ENCODE measurements around the gene PHLPP1. TPM values are rescaled to one million over a fixed set of nuclear protein-coding genes. Genes with fewer than 3 reads are reported as not detected.

PHLPP1 gene
- total and polyA plus RNA-seq, 8 donors: 2.1 to 77.0 (median 12.5) TPM

- no peak for DNase-seq
- TF ChIP-seq EP300 (IDR thresholded peaks at IDR 0.05) (no peak), POLR2A (IDR thresholded peaks at IDR 0.05) (no peak), POLR2AphosphoS5 (IDR thresholded peaks at IDR 0.05) (no peak), CTCF (IDR thresholded peaks at IDR 0.05) (no peak)
- H3K27ac ChIP-seq: no peak overlapping the region
- WGBS, 5 donors: 82 to 93% (median 87%) methylated on average over 4 of the region's 4 CpGs
- peaks cover 0 to 20% (median 9%) of the 10 kb centered on the region in 4 donors for H3K4me1 ChIP-seq
- no peak overlapping the region for H3K4me3 ChIP-seq
- H3K27me3 ChIP-seq: no peaks in the 10 kb centered on the region
- H3K36me3 ChIP-seq: no peaks in the 10 kb centered on the region
- no peaks in the 10 kb centered on the region for H3K9me3 ChIP-seq
- intact Hi-C loops (cut with DNase I; ENCODE audit: low total_unique reads): no loop called here
These were observed 56.3 kb downstream of the PHLPP1 start for GRCh38 chr18:62771494-62772270.

- no peak for DNase-seq
- Histone ChIP-seq H3K4me1 (peaks cover 0 to 11% (median 5%) of the 10 kb centered on the region in 4 donors), H3K27ac (peak overlapping the region in 1 of 5 donors; percentile 1), H3K27me3 (no peaks in the 10 kb centered on the region), H3K36me3 (no peaks in the 10 kb centered on the region), H3K4me3 (no peak overlapping the region), H3K9me3 (no peaks in the 10 kb centered on the region)
- 38 to 57% (median 56%) methylated on average over 2 of the region's 2 CpGs for WGBS, 5 donors
- no peak for TF ChIP-seq POLR2AphosphoS5 (IDR thresholded peaks at IDR 0.05)
- no peak for TF ChIP-seq EP300 (IDR thresholded peaks at IDR 0.05)
- no peak for TF ChIP-seq CTCF (IDR thresholded peaks at IDR 0.05)
- TF ChIP-seq POLR2A (IDR thresholded peaks at IDR 0.05): no peak
- intact Hi-C loops (cut with DNase I; ENCODE audit: low total_unique reads): no loop called here
These were observed 57.7 kb downstream of the PHLPP1 start for GRCh38 chr18:62772860-62773584.

- Histone ChIP-seq H3K9me3 (no peaks in the 10 kb centered on the region), H3K27me3 (no peaks in the 10 kb centered on the region), H3K4me1 (peaks cover 0 to 7% (median 3%) of the 10 kb centered on the region in 4 donors), H3K4me3 (no peak overlapping the region), H3K36me3 (no peaks in the 10 kb centered on the region), H3K27ac (peak overlapping the region in 1 of 5 donors; percentile 1)
- 83 to 96% (median 90%) methylated on average over 3 of the region's 3 CpGs for WGBS, 5 donors
- no peak for TF ChIP-seq POLR2A (IDR thresholded peaks at IDR 0.05)
- no peak for TF ChIP-seq POLR2AphosphoS5 (IDR thresholded peaks at IDR 0.05)
- TF ChIP-seq EP300 (IDR thresholded peaks at IDR 0.05): no peak
- no peak for TF ChIP-seq CTCF (IDR thresholded peaks at IDR 0.05)
- no peak for DNase-seq
- intact Hi-C loops (cut with DNase I; ENCODE audit: low total_unique reads): no loop called here
These were observed 58.4 kb downstream of the PHLPP1 start for GRCh38 chr18:62773691-62774090.

GRCh38 chr18:62776024-62776570, 60.8 kb downstream of the PHLPP1 start:
- Histone ChIP-seq H3K27me3 (no peaks in the 10 kb centered on the region), H3K27ac (no peak overlapping the region), H3K36me3 (no peaks in the 10 kb centered on the region), H3K4me3 (no peak overlapping the region), H3K4me1 (peaks cover 0 to 7% (median 3%) of the 10 kb centered on the region in 4 donors), H3K9me3 (no peaks in the 10 kb centered on the region)
- intact Hi-C loops (cut with DNase I; ENCODE audit: low total_unique reads): no loop called here
- 64 to 95% (median 80%) methylated on average over 2 of the region's 2 CpGs for WGBS, 5 donors
- TF ChIP-seq POLR2A (IDR thresholded peaks at IDR 0.05) (no peak), CTCF (IDR thresholded peaks at IDR 0.05) (no peak), POLR2AphosphoS5 (IDR thresholded peaks at IDR 0.05) (no peak), EP300 (IDR thresholded peaks at IDR 0.05) (no peak)
- no peak for DNase-seq

Data from stomach (tissue), 9 donors.